HepG2 (cell line): ENCODE data around the gene PSENEN. TPM values are rescaled to one million over a fixed set of nuclear protein-coding genes. Genes with fewer than 3 reads are reported as not detected.

Source experiments
- ATAC-seq: fragments of 200-7000 bp; cut with Tn5 transposase; 3 replicates; pipeline ENCODE4 v1.9.1; 2020; ENCODE audit warnings: mild to moderate bottlenecking, moderate library complexity
- BruUV-seq: library from RNA; stranded (reverse); fragments of 400-500 nt; replicated peaks from 2 replicates; lab custom pipeline; 2021; lab: Mats Ljungman, UMichigan
- CTCF ChIA-PET: fragments of 300-600 bp; formaldehyde crosslinking; extraction: SDS; loops from one replicate; lab custom pipeline; 2021; ENCODE audit warnings: low total read pairs, inconsistent platforms, low intra/inter-chr PET ratio; lab: Yijun Ruan, JAX
- POLR2A ChIA-PET: fragments of 350-600 bp; sonication (Branson Sonifier 250); formaldehyde crosslinking; loops from one replicate; lab custom pipeline; 2020; ENCODE audit warnings: antibody characterized with exemption, inconsistent platforms; lab: Yijun Ruan, JAX
- DNase-seq: peaks from one replicate; pipeline ENCODE4 v3.0.0-alpha.2; 2015; ENCODE audit warnings: low spot score
- FAIRE-seq: peaks from 3 replicates; lab custom pipeline; 2011; peaks lifted over from hg19 to GRCh38; lab: Jason Lieb, UNC
- H2AFZ ChIP-seq: one replicate; pipeline ENCODE4 v1.6.1; 2011; ENCODE audit warnings: low read length, inconsistent platforms
- H3K27ac ChIP-seq: fragments of 300-600 bp; 3 replicates; pipeline ENCODE4 v1.8.0; 2011; ENCODE audit warnings: mixed run types, mild to moderate bottlenecking, mixed read lengths, low read length, inconsistent platforms; ENCODE audit not compliant: insufficient read depth; ENCODE audit errors: extremely low read length
- H3K27me3 ChIP-seq, 2 experiments: fragments of 200-600 bp in 1 of 2; 2 replicates in 1 of 2; 3 replicates in 1 of 2; pipeline versions ENCODE4 v1.6.0 to v1.8.0; 2011; ENCODE audit warnings: low read length in 2 of 2, mild to moderate bottlenecking in 2 of 2, moderate library complexity in 2 of 2, inconsistent platforms in 1 of 2; ENCODE audit not compliant: insufficient read depth in 2 of 2, control insufficient read depth in 1 of 2
- H3K36me3 ChIP-seq, 2 experiments: fragments of 200-600 bp in 1 of 2; replicated peaks in 1 of 2; 2 replicates in 1 of 2; 3 replicates in 1 of 2; pipeline versions ENCODE4 v1.5.1 to v1.8.0; 2011; ENCODE audit warnings: low read length in 2 of 2, inconsistent platforms in 1 of 2; ENCODE audit not compliant: insufficient read depth in 2 of 2, control insufficient read depth in 1 of 2
- H3K4me1 ChIP-seq: 2 replicates; pipeline ENCODE4 v1.5.1; 2012; ENCODE audit warnings: low read length, inconsistent platforms; ENCODE audit not compliant: insufficient read depth
- H3K4me2 ChIP-seq: 2 replicates; pipeline ENCODE4 v1.6.0; 2011; ENCODE audit warnings: low read depth, low read length, inconsistent platforms
- H3K4me3 ChIP-seq, 3 experiments: fragments of 200-600 bp in 1 of 3; sonication (generic), shearing (Covaris generic) in 1 of 3; replicated peaks in 1 of 3; 2 replicates each; pipeline ENCODE4 v1.5.1; 2011 to 2016; ENCODE audit warnings: low read length in 3 of 3, inconsistent platforms in 2 of 3, low read depth in 2 of 3, mild to moderate bottlenecking in 2 of 3, control low read depth in 1 of 3, mixed read lengths in 1 of 3; ENCODE audit not compliant: insufficient read depth in 1 of 3
- H3K79me2 ChIP-seq: one replicate; pipeline ENCODE4 v1.6.1; 2011; ENCODE audit warnings: low read length, inconsistent platforms; ENCODE audit not compliant: insufficient read depth
- H3K9ac ChIP-seq: 2 replicates; pipeline ENCODE4 v1.6.0; 2011; ENCODE audit warnings: mild to moderate bottlenecking, low read depth, low read length, inconsistent platforms; ENCODE audit not compliant: insufficient read depth
- H3K9me3 ChIP-seq: 2 replicates; pipeline ENCODE4 v1.5.1; 2012; ENCODE audit warnings: mild to moderate bottlenecking, low read length
- H4K20me1 ChIP-seq: 2 replicates; pipeline ENCODE4 v1.6.0; 2011; ENCODE audit warnings: inconsistent platforms, mild to moderate bottlenecking, low read length, moderate library complexity; ENCODE audit not compliant: insufficient read depth
- AGO2 ChIP-seq: fragments of 200-400 bp; formaldehyde crosslinking; optimal IDR thresholded peaks from 2 replicates; pipeline ENCODE3; 2017; ENCODE audit warnings: mild to moderate bottlenecking, low read depth, low read length, moderate library complexity
- CBX1 ChIP-seq: IDR thresholded peaks from one replicate; pipeline ENCODE4 v1.6.1; 2016; ENCODE audit warnings: antibody characterized with exemption, low read depth
- HES4 ChIP-seq: sonication (generic); formaldehyde crosslinking; IDR thresholded peaks from 2 replicates; pipeline ENCODE4 v1.9.0; 2021; ENCODE audit warnings: mild to moderate bottlenecking, missing genetic modification reagents, borderline replicate concordance
- HIC2 ChIP-seq: sonication (generic); formaldehyde crosslinking; IDR thresholded peaks from 2 replicates; pipeline ENCODE4 v1.9.0; 2022; ENCODE audit warnings: low read depth, missing genetic modification reagents
- IKZF1 ChIP-seq: fragments of 450-650 bp; IDR thresholded peaks from 2 replicates; pipeline ENCODE4 v1.7.1; 2016
- KMT2A ChIP-seq: sonication (generic); formaldehyde crosslinking; IDR thresholded peaks from 2 replicates; pipeline ENCODE4 v1.4.0; 2020; ENCODE audit warnings: missing genetic modification reagents
- POLR2A ChIP-seq, 2 experiments: IDR thresholded peaks; 2 replicates each; pipeline ENCODE4 v1.6.1; 2011; ENCODE audit warnings: low read depth in 2 of 2, low read length in 2 of 2, mild to moderate bottlenecking in 1 of 2, moderate library complexity in 1 of 2; ENCODE audit not compliant: insufficient read depth in 1 of 2
- PRDM10 ChIP-seq: sonication (generic); formaldehyde crosslinking; IDR thresholded peaks from 2 replicates; pipeline ENCODE4 v1.4.0; 2020; ENCODE audit warnings: low read depth, missing genetic modification reagents
- RCOR2 ChIP-seq: IDR thresholded peaks from 2 replicates; pipeline ENCODE4 v1.6.1; 2016; ENCODE audit warnings: missing biosample characterization, missing genetic modification reagents
- THAP9 ChIP-seq: sonication (generic); formaldehyde crosslinking; IDR thresholded peaks from 2 replicates; pipeline ENCODE4; 2020; ENCODE audit warnings: missing genetic modification reagents, mild to moderate bottlenecking, borderline replicate concordance
- ZNF543 ChIP-seq: sonication (generic); formaldehyde crosslinking; IDR thresholded peaks from 2 replicates; pipeline ENCODE4 v1.4.0; 2020; ENCODE audit warnings: mild to moderate bottlenecking, missing genetic modification reagents
- WGBS: methylation state at CpG from one replicate; pipeline ENCODE4 v1.1.6; 2017; ENCODE audit warnings: low lambda C conversion rate; 5-methylcytosine and 5-hydroxymethylcytosine counted together
- in situ Hi-C: cut with HindIII; loops from 2 replicates; pipeline ENCODE4 v1.10.0; 2017; ENCODE audit warnings: low pct_unique_long_range_greater_than_20kb; ENCODE audit not compliant: extremely low pct_ligation_motif_present
- intact Hi-C: fragments of 100-400 bp; cut with micrococcal nuclease; formaldehyde crosslinking; loops from one replicate; pipeline ENCODE4 v1.10.0; 2022; ENCODE audit not compliant: unreplicated experiment
- polyA plus RNA-seq, 8 experiments: library from polyadenylated mRNA; depleted of rRNA in 3 of 8; stranded (reverse) in 7 of 8; unstranded in 1 of 8; fragments of >200 nt; fragmentation: Illumina TruSeq in 4 of 8; extraction: Trizol in 4 of 8; gene quantifications; 2 replicates each; pipeline versions ENCODE4 v1.2.1 to v1.2.3, GENCODE V29; 2011 to 2016; ENCODE audit warnings: low read depth in 4 of 8, missing spikeins in 1 of 8, mixed read lengths in 1 of 8; ENCODE audit not compliant: insufficient read depth in 1 of 8
- total RNA-seq, 5 experiments: library from RNA; depleted of rRNA; stranded (reverse); fragments of >200 nt; fragmentation: Illumina TruSeq; extraction: Trizol; gene quantifications; 2 replicates each; pipeline ENCODE4 v1.2.3, GENCODE V29; 2016; ENCODE audit warnings: low read depth in 1 of 5

Gene PSENEN
- total and polyA plus RNA-seq, 2 of the 13 experiments (the other 11 are each of a cell fraction or from before 2014, with no cell fraction given), result 16.9 to 34.2 TPM

- POLR2A ChIA-PET, result interaction anchor here (1.2 kb wide), 1 partner anchor 58 kb away, joined by 3 read pairs; no protein-coding TSS in a partner anchor
- FAIRE-seq (no peak), ATAC-seq (no peak), DNase-seq (no peak)
- no peak overlapping the region for H3K9ac ChIP-seq
- TF ChIP-seq HES4 (CRISPR knock-in tag) (no peak), RCOR2 (CRISPR knock-in tag) (no peak), PRDM10 (no peak), ZNF543 (no peak), IKZF1 (no peak), CBX1 (no peak), AGO2 (peak; percentile 80), THAP9 (CRISPR knock-in tag) (no peak), HIC2 (CRISPR knock-in tag) (no peak), POLR2A (IDR thresholded peaks at IDR 0.05; ENCODE audit: insufficient read depth in 1 of 2, low read depth in 2 of 2, low read length in 2 of 2) (peak in 1 of 2 experiments; percentile 16; a peak in 1 of 4 replicates), KMT2A (CRISPR knock-in tag) (no peak)
- intact Hi-C loops, result no loop called here
- no peaks in the 10 kb centered on the region for H4K20me1 ChIP-seq
- in situ Hi-C loops, result no loop called here
- BruUV-seq, result no TSS peak
- no peak overlapping the region for H2AFZ ChIP-seq
- no peaks in the 10 kb centered on the region for H3K79me2 ChIP-seq
- H3K4me3 ChIP-seq, result no peak overlapping the region
- H3K4me2 ChIP-seq, result no peak overlapping the region
- no peaks in the 10 kb centered on the region for H3K9me3 ChIP-seq
- H3K27me3 ChIP-seq, result no peaks in the 10 kb centered on the region
- no peaks in the 10 kb centered on the region for H3K4me1 ChIP-seq
- peaks cover 40 to 91% of the 10 kb centered on the region in 2 experiments; a peak in 4 of 5 replicates for H3K36me3 ChIP-seq
- CTCF ChIA-PET, result no interaction called here
- no peak overlapping the region for H3K27ac ChIP-seq
- WGBS, result 96% methylated on average over 26 of the region's 35 CpGs
Observed at GRCh38 chr19:35733180-35734125, 12.0 kb upstream of the PSENEN start.
